Stimulated activated memory B cell treated with anti-CD40 and anti-IgM and Interleukin-4, amounts not matched to agents 10 μg/mL and 1 μg/mL and 100 μg/mL, for 72 hours (primary cell): ENCODE results near the gene SPARC.

Experiments
- ATAC-seq: fragments of 150-1000 bp; cut with Tn5 transposase; 2 replicates; pipeline ENCODE4 v1.10.0; 2021
- H3K27ac Mint-ChIP-seq: one replicate; pipeline ENCODE4 v1.8.0; 2022; ENCODE audit warnings: mild to moderate bottlenecking, mixed read lengths
- H3K27me3 Mint-ChIP-seq: one replicate; pipeline ENCODE4 v1.8.0; 2022; ENCODE audit warnings: mixed read lengths
- H3K36me3 Mint-ChIP-seq: one replicate; pipeline ENCODE4 v1.8.0; 2022; ENCODE audit warnings: mixed read lengths
- H3K4me1 Mint-ChIP-seq: one replicate; pipeline ENCODE4 v1.8.0; 2022; ENCODE audit warnings: mixed read lengths
- H3K4me3 Mint-ChIP-seq: one replicate; pipeline ENCODE4 v1.8.0; 2022; ENCODE audit warnings: mild to moderate bottlenecking, moderate library complexity, mixed read lengths
- H3K9me3 Mint-ChIP-seq: one replicate; pipeline ENCODE4 v1.8.0; 2022; ENCODE audit warnings: mixed read lengths

SPARC gene

GRCh38 chr5:151661968-151662732 is 24.6 kb downstream of the SPARC start:
- no peaks in the 10 kb centered on the region for H3K36me3 Mint-ChIP-seq

GRCh38 chr5:151660616-151661495 is 25.9 kb downstream of the SPARC start:
- Mint-ChIP-seq H3K27me3 (peaks cover 2% of the 10 kb centered on the region), H3K36me3 (no peaks in the 10 kb centered on the region), H3K4me1 (peaks cover 30% of the 10 kb centered on the region), H3K4me3 (no peak overlapping the region), H3K27ac (no peak overlapping the region), H3K9me3 (no peaks in the 10 kb centered on the region)
- ATAC-seq, result no peak

More at GRCh38 chr5:151661968-151662732, 24.6 kb downstream of the SPARC start:
- Mint-ChIP-seq H3K27ac (peak overlapping the region; percentile 65), H3K27me3 (no peaks in the 10 kb centered on the region), H3K4me1 (peaks cover 30% of the 10 kb centered on the region), H3K4me3 (no peak overlapping the region), H3K9me3 (no peaks in the 10 kb centered on the region)
- ATAC-seq, result peak; percentile 37

GRCh38 chr5:151659001-151659754 is 27.5 kb downstream of the SPARC start:
- no peaks in the 10 kb centered on the region for H3K9me3 Mint-ChIP-seq

GRCh38 chr5:151657114-151657513 is 29.6 kb downstream of the SPARC start:
- Mint-ChIP-seq H3K36me3 (no peaks in the 10 kb centered on the region), H3K27ac (no peak overlapping the region)

More at GRCh38 chr5:151659001-151659754, 27.5 kb downstream of the SPARC start:
- ATAC-seq, result peak; percentile 87
- Mint-ChIP-seq H3K27ac (no peak overlapping the region), H3K27me3 (peaks cover 8% of the 10 kb centered on the region), H3K4me1 (peaks cover 30% of the 10 kb centered on the region), H3K36me3 (no peaks in the 10 kb centered on the region), H3K4me3 (no peak overlapping the region)

GRCh38 chr5:151656311-151656710 is 30.4 kb downstream of the SPARC start:
- no peaks in the 10 kb centered on the region for H3K36me3 Mint-ChIP-seq
- H3K4me1 Mint-ChIP-seq, result peaks cover 12% of the 10 kb centered on the region
- no peaks in the 10 kb centered on the region for H3K9me3 Mint-ChIP-seq
- ATAC-seq, result no peak
- H3K4me3 Mint-ChIP-seq, result no peak overlapping the region
- no peak overlapping the region for H3K27ac Mint-ChIP-seq
- peaks cover 8% of the 10 kb centered on the region for H3K27me3 Mint-ChIP-seq

More at GRCh38 chr5:151657114-151657513, 29.6 kb downstream of the SPARC start:
- Mint-ChIP-seq H3K9me3 (no peaks in the 10 kb centered on the region), H3K4me1 (peaks cover 11% of the 10 kb centered on the region), H3K27me3 (peaks cover 8% of the 10 kb centered on the region), H3K4me3 (no peak overlapping the region)
- no peak for ATAC-seq

GRCh38 chr5:151651997-151652645 is 34.6 kb downstream of the SPARC start:
- Mint-ChIP-seq H3K9me3 (no peaks in the 10 kb centered on the region), H3K36me3 (no peaks in the 10 kb centered on the region), H3K27ac (no peak overlapping the region), H3K4me3 (no peak overlapping the region), H3K4me1 (peaks cover 6% of the 10 kb centered on the region), H3K27me3 (peaks cover 32% of the 10 kb centered on the region)
- peak; percentile 87 for ATAC-seq

GRCh38 chr5:151648988-151649387 is 37.7 kb downstream of the SPARC start:
- no peaks in the 10 kb centered on the region for H3K36me3 Mint-ChIP-seq
- no peak for ATAC-seq
- H3K27ac Mint-ChIP-seq, result no peak overlapping the region
- H3K9me3 Mint-ChIP-seq, result no peaks in the 10 kb centered on the region
- peaks cover 33% of the 10 kb centered on the region for H3K27me3 Mint-ChIP-seq
- peaks cover 6% of the 10 kb centered on the region for H3K4me1 Mint-ChIP-seq
- no peak overlapping the region for H3K4me3 Mint-ChIP-seq

GRCh38 chr5:151648089-151648488 is 38.6 kb downstream of the SPARC start:
- Mint-ChIP-seq H3K36me3 (no peaks in the 10 kb centered on the region), H3K27ac (no peak overlapping the region), H3K9me3 (no peaks in the 10 kb centered on the region), H3K4me1 (peaks cover 6% of the 10 kb centered on the region), H3K27me3 (peaks cover 33% of the 10 kb centered on the region), H3K4me3 (no peak overlapping the region)
- ATAC-seq, result no peak

GRCh38 chr5:151647320-151647861 is 39.3 kb downstream of the SPARC start:
- Mint-ChIP-seq H3K27me3 (peaks cover 33% of the 10 kb centered on the region), H3K4me3 (no peak overlapping the region), H3K4me1 (peaks cover 6% of the 10 kb centered on the region), H3K27ac (no peak overlapping the region), H3K36me3 (no peaks in the 10 kb centered on the region), H3K9me3 (no peaks in the 10 kb centered on the region)
- no peak for ATAC-seq

- ATAC-seq, result no peak
- H3K4me3 Mint-ChIP-seq, result no peak overlapping the region
- H3K27ac Mint-ChIP-seq, result no peak overlapping the region
- H3K4me1 Mint-ChIP-seq, result no peaks in the 10 kb centered on the region
- H3K9me3 Mint-ChIP-seq, result no peaks in the 10 kb centered on the region
- no peaks in the 10 kb centered on the region for H3K36me3 Mint-ChIP-seq
- H3K27me3 Mint-ChIP-seq, result peaks cover 33% of the 10 kb centered on the region
These were observed 40.4 kb downstream of the SPARC start for GRCh38 chr5:151646334-151646733.

- Mint-ChIP-seq H3K27me3 (peaks cover 22% of the 10 kb centered on the region), H3K4me1 (no peaks in the 10 kb centered on the region), H3K27ac (no peak overlapping the region)
These were observed 43.3 kb downstream of the SPARC start for GRCh38 chr5:151643388-151643787.

GRCh38 chr5:151642472-151643140 is 44.1 kb downstream of the SPARC start:
- Mint-ChIP-seq H3K27me3 (peaks cover 14% of the 10 kb centered on the region), H3K4me1 (no peaks in the 10 kb centered on the region), H3K27ac (no peak overlapping the region), H3K4me3 (no peak overlapping the region), H3K9me3 (no peaks in the 10 kb centered on the region), H3K36me3 (no peaks in the 10 kb centered on the region)
- ATAC-seq, result no peak

More at GRCh38 chr5:151643388-151643787, 43.3 kb downstream of the SPARC start:
- no peak overlapping the region for H3K4me3 Mint-ChIP-seq
- no peaks in the 10 kb centered on the region for H3K9me3 Mint-ChIP-seq
- ATAC-seq, result no peak
- H3K36me3 Mint-ChIP-seq, result no peaks in the 10 kb centered on the region

GRCh38 chr5:151638619-151639018 is 48.1 kb downstream of the SPARC start:
- Mint-ChIP-seq H3K27ac (no peak overlapping the region), H3K9me3 (no peaks in the 10 kb centered on the region), H3K4me3 (no peak overlapping the region), H3K4me1 (no peaks in the 10 kb centered on the region), H3K36me3 (no peaks in the 10 kb centered on the region), H3K27me3 (no peaks in the 10 kb centered on the region)
- no peak for ATAC-seq

GRCh38 chr5:151637676-151638075 is 49.0 kb downstream of the SPARC start:
- Mint-ChIP-seq H3K27ac (no peak overlapping the region), H3K4me1 (no peaks in the 10 kb centered on the region), H3K9me3 (no peaks in the 10 kb centered on the region), H3K4me3 (no peak overlapping the region), H3K36me3 (no peaks in the 10 kb centered on the region), H3K27me3 (peaks cover 6% of the 10 kb centered on the region)
- ATAC-seq, result no peak
